HG02610 (cell line): Measurements from ENCODE around the gene MACC1.

ENCODE experiments used
- ATAC-seq: cut with Tn5 transposase; IDR thresholded peaks from one replicate; pipeline ENCODE4 v1.9.1; 2021; ENCODE audit warnings: mild to moderate bottlenecking, moderate library complexity; ENCODE audit not compliant: unreplicated experiment

Gene MACC1

DNA sequence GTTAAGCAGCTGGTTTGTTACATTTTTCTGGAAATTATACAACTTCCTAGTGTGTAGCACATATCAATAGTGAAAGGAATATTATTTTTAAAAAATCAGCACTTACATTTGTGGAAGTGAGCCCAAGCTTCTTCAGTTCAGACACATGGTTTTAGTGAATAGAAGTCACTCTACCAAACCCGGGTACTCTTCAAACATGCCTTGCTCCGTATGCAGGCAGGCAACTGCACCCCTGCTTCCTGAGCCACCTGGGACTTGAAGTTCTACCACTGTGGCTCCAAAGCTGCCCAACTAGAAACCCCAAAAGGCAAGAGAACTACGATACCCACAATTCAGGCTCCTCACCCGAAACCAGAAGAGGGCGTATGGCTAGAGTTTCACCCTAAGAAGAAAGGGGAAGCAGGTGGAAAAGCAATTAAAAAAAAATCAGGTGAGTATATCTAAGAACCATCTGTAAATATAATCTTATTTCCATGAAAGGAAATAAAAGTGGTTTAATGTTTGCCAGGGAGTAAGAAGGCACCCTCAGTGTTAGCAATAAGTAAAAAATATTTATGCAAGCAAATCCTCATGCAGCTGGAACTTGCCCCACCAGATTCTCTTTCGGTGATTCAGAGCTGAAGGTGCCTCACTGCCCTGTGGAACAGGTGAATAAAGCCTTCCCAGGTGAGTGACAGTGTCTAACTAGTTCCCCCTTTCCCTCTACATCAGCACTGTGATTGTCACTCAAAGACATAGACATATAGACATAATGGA lies at the start of gene MACC1:
TSS of gene MACC1 (minus strand) at position 192 of the 756 bp plus-strand sequence. CDS start 55,522 bp downstream, outside the sequence.
- ATAC-seq: peak; percentile 36

DNA sequence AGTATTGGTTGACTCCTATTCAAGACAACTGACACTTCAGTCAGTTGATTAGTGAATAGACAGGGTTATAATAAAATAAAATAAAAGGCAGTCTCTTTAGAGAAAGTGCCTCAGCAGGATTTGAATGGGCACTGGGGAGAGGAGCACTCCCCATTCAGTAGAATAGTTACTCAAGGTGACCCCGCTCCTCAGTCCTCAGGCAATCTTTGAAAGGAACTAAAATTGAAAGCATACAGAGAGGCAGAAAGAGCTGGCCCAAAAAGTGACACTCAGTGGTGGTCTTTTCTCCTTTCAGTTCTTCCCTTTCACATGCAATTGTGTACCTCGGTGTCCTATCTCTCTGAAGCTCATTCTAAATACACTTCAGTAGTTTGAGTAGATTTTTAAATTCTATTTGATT lies 47.4 kb upstream of the MACC1 start:
- no peak for ATAC-seq

GRCh38 chr7:20260223-20260622 lies 43.0 kb upstream of the MACC1 start:
- no peak for ATAC-seq

DNA sequence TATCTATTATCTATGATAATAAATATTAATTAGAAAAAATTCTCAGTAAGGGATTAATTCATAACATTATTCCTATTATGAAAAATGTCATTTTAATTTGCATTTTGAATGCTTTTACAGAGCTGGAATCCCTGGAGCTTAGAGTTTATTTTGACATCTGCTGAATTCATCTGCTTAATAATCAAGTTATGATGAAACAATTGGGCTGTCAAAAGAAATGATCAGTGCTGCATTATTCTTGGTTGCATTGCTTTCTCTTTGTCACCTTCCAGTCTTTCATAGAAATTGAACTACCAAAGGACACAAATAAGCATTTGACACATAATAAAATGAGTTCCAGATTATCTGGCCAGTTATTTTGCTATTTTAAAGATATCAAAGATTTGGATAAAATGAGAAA lies 40.0 kb upstream of the MACC1 start:
- no peak for ATAC-seq

- no peak for ATAC-seq
These were observed 32.7 kb upstream of the MACC1 start for GRCh38 chr7:20249920-20250319.

DNA sequence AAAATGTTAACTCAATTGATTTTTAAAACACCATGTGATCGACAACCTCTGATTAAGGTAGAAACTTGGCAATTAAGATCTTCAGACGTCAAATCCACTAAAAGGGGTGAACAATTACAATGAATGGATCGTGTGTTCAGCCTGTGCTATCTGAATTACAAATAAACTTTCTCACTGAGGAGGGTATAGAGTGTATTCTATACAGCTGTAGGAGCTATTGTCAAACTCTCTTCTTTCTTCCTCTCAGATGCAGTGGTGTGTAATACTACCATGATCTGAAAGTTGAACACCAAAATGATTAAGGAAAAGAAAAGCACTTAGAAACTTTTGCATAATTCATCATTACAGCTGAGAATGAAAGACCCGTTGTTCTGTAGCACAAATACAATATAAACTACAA lies 32.2 kb upstream of the MACC1 start:
- ATAC-seq: no peak

DNA sequence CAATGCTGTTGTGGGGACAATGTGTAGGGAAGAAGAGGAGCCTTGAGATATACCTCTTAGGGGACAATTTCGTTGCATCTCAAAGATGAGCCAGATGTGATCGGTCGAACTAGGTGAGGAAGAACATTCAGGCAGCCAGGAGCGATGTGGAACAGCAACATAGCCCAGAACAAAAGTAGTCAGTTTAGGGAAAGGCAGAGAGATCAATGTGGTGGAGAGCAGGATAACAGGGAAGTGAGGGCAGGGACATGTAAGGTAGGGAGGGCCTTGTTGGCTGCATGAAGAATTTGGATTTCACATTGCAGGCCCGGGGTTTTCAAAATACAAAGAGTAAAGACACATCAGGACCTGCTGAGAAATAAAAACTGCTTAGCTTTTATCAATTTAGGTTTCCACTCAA lies 29.1 kb upstream of the MACC1 start:
- no peak for ATAC-seq

DNA sequence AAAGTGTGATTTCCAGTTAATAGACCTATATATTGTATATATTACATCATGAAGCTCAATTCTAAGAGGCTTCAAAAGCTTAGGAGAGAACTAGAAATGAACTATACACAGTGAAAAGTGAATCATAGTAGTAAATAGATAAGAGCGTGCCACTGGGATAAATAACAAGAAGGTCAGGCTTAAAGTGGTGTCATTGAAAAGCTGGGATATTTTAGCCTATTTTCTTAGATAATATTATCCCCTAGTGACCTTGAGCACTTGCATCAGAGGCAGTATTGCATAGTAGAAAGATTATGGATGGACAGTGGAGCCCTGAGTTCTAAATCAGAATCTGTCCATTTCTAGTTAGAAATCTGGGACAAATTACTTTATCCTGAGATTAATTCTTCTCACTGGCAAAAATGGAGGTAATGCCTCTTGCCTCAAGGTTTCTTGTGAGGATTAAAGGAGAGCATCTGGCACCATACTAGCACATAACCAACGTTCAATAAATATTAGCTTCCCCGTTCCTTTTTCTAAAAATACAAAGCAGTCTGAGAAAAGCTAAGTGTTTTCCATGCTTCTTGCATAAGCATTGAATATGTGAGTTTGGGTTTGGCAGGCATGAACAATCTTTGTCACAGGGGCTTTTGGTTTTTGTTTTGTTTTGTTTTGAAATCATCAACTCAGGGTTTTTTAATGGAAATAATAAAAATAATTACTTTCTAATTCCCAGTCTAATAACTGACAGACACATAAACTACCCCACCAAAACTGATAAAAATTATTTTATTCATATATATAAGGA lies 27.3 kb upstream of the MACC1 start:
- no peak for ATAC-seq

GRCh38 chr7:20241911-20242261 lies 24.7 kb upstream of the MACC1 start:
- ATAC-seq: peak; percentile 49

- no peak for ATAC-seq
These were observed 24.2 kb upstream of the MACC1 start for GRCh38 chr7:20241194-20241910.

GRCh38 chr7:20240080-20240926 lies 23.1 kb upstream of the MACC1 start:
- peak; percentile 56 for ATAC-seq

- ATAC-seq: peak; percentile 66
These were observed 21.7 kb upstream of the MACC1 start for GRCh38 chr7:20238754-20239324.

DNA sequence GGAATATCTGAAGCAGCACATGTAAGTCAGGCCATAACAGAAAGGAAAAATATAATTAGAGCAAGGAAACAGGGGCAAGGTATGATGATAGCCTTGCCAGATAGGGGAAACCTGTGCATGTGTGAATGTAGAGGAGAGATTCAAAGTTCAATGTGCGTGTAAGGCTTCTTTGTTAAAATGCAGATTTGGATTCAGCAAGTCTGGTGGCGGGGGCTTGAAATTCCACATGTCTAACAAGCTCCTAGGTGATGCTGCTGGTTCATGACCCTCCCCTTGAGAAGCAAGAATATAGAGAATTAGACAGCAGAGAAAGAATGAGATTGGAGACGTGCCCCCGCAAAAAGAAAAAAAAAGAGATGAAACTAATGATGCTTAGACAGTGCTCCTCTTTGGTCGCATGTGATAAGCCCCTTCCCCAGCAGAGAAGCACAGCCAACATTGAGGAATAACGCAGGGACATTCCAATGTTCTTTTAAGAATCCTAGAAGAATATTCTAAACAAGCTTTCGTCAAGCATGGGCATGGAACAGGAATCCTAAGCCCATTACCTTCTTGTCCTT lies 21.1 kb upstream of the MACC1 start:
- no peak for ATAC-seq

DNA sequence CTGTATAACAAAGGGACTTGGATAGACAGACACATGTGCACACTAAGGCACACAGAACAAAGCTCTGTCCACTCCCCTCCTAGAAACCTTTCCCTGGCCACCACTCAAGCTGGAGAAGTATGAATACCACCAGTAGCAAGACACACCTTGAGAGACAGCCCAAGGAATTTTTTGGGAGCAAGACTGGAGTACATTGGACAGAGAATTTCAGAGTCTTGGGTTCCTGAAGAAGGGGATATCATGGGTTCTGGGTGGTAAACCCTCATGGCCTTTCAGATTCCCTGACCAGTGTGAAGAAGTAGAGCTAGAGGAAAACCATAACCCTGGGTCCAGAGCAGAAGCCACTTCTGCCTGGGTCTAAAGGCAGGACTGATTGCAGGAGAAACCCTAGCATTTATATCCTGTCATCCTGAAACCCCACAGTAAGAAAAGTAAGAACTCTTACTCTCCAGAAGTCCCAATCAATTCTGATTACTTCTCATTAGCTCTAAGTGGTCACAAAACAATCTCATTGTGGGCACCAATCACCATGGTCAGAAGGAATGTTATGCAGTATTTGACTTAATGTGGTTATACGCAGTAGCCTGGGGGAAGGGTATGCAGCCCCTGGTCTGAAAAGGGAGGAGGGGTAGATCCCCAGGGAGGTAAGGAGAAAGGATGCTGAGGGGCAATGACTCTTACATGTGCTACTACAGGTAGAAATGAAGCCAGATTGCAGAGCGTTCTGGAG lies 20.4 kb upstream of the MACC1 start:
- ATAC-seq: no peak

- ATAC-seq: no peak
These were observed 19.6 kb upstream of the MACC1 start for GRCh38 chr7:20236790-20237189.

- ATAC-seq: no peak
These were observed 18.9 kb upstream of the MACC1 start for GRCh38 chr7:20236043-20236442.

DNA sequence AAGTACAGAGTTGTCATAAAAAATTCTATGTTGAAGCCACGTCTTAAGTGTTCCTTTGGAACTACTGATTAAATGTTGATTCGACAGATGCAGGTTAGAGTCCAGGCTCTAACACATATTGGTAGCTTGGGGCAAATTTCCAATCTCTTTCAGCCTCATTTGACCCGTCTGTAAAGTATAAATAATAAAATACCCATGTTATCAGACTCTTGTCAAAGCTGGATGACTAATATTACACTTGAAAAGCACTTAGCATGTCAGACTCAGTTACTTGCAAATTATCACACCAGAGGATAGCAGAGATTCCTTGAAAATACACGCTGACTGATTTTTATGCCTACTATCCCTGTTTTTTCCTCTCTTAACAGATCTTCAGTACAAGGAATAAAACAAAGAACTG lies 18.1 kb upstream of the MACC1 start:
- ATAC-seq: no peak

DNA sequence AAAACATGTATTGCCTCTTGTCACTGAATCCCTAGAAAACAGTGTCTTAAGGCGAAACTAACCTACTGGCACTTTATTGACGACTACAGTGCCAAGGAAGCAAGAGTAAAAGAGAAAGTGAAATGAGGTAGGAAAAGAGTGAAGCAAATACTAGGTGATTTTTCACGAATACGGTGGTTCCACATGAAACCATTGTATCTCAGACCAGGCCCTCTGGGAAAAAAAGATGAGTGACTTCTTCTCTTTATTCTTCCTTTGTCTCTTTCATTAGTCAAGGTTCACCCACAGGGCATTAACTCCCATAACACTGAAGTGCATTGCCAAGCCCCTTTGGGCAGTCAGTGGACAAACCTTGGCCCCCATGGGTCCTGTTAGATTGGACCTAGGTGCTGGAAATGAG lies 16.2 kb upstream of the MACC1 start:
- peak; percentile 40 for ATAC-seq

GRCh38 chr7:20232848-20233247 lies 15.7 kb upstream of the MACC1 start:
- ATAC-seq: no peak
